HEK293 (cell line): ENCODE measurements around the gene PCBP3.

Experiments used
- CTCF ChIP-seq: fragments of 450-650 bp; formaldehyde crosslinking; IDR thresholded peaks from 2 replicates; pipeline ENCODE4 v1.5.1; 2016; ENCODE audit warnings: missing biosample characterization, missing genetic modification characterization
- PRDM4 ChIP-seq: fragments of 450-650 bp; formaldehyde crosslinking; IDR thresholded peaks from 2 replicates; pipeline ENCODE4 v1.5.1; 2017; ENCODE audit warnings: missing biosample characterization, missing genetic modification characterization
- REPIN1 ChIP-seq: fragments of 450-650 bp; formaldehyde crosslinking; IDR thresholded peaks from 2 replicates; pipeline ENCODE4 v1.5.1; 2017; ENCODE audit warnings: missing biosample characterization, missing genetic modification characterization, low read depth
- TCF7L2 ChIP-seq: IDR thresholded peaks from 2 replicates; pipeline ENCODE4 v1.6.1; 2011; ENCODE audit warnings: low read depth, mild to moderate bottlenecking, inconsistent platforms, low read length, moderate library complexity, borderline replicate concordance
- YY1 ChIP-seq: fragments of 450-650 bp; formaldehyde crosslinking; IDR thresholded peaks from 2 replicates; pipeline ENCODE4 v1.5.1; 2018; ENCODE audit warnings: missing biosample characterization, missing genetic modification characterization
- ZNF138 ChIP-seq: fragments of 450-650 bp; formaldehyde crosslinking; IDR thresholded peaks from 2 replicates; pipeline ENCODE4 v1.5.1; 2016; ENCODE audit warnings: missing biosample characterization, missing genetic modification characterization, borderline replicate concordance
- ZNF521 ChIP-seq: fragments of 450-650 bp; formaldehyde crosslinking; IDR thresholded peaks from 2 replicates; pipeline ENCODE4 v1.5.1; 2017; ENCODE audit warnings: missing biosample characterization, mild to moderate bottlenecking, missing genetic modification characterization
- ZNF596 ChIP-seq: fragments of 450-650 bp; IDR thresholded peaks from 2 replicates; pipeline ENCODE4 v1.5.0; 2018; ENCODE audit warnings: missing biosample characterization, mild to moderate bottlenecking, missing genetic modification characterization, moderate library complexity
- ZNF768 ChIP-seq: fragments of 450-650 bp; formaldehyde crosslinking; IDR thresholded peaks from 2 replicates; pipeline ENCODE4 v1.5.1; 2018; ENCODE audit warnings: missing biosample characterization, mild to moderate bottlenecking, missing genetic modification characterization

- TF ChIP-seq ZNF596 (tag by site-specific recombination): no peak
- no peak for TF ChIP-seq ZNF138 (tag by site-specific recombination)
- no peak for TF ChIP-seq ZNF521
- TF ChIP-seq PRDM4: no peak
- no peak for TF ChIP-seq CTCF
- TF ChIP-seq ZNF768: no peak
- no peak for TF ChIP-seq TCF7L2
- no peak for TF ChIP-seq YY1 (tag by site-specific recombination)
- no peak for TF ChIP-seq REPIN1
These were observed 289.5 kb downstream of the PCBP3 start for GRCh38 chr21:45932922-45933502.
